ENCODE measurements around the gene HOMER2.

DNA sequence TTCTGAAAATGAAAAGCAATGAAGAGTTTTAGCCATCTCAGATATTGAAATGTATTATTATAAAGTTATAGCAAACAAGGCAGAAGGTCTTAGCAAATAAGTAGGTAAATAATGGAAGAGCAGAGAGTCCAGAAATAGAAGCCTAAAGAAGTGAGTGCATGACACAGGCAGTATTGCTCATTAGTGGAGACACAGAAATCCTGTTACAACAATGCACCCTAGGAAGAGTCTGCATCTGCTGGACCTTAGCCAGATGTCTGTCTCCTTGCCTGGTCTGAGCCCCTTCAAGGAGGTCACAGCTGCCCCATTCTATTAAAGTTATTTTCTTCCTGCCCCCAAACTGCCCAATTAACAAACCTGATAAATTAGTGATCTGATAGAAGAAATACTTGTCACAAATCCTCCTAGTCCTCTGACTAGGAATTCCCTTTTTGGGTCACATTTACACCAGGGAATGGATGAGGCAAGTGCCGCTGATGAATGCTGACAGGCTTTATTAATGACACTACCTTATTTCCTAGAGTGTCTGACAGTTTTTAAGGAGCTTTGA lies 51.9 kb downstream of the HOMER2 start:
- TF ChIP-seq, protein P1, sequence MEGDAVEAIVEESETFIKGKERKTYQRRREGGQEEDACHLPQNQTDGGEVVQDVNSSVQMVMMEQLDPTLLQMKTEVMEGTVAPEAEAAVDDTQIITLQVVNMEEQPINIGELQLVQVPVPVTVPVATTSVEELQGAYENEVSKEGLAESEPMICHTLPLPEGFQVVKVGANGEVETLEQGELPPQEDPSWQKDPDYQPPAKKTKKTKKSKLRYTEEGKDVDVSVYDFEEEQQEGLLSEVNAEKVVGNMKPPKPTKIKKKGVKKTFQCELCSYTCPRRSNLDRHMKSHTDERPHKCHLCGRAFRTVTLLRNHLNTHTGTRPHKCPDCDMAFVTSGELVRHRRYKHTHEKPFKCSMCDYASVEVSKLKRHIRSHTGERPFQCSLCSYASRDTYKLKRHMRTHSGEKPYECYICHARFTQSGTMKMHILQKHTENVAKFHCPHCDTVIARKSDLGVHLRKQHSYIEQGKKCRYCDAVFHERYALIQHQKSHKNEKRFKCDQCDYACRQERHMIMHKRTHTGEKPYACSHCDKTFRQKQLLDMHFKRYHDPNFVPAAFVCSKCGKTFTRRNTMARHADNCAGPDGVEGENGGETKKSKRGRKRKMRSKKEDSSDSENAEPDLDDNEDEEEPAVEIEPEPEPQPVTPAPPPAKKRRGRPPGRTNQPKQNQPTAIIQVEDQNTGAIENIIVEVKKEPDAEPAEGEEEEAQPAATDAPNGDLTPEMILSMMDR (conservative IDR thresholded peaks at IDR 0.05; ENCODE audit: low read depth, low read length), result no peak
- TF ChIP-seq EZH2 (IDR thresholded peaks at IDR 0.05; ENCODE audit: low read length, unreplicated experiment), result no peak
- TF ChIP-seq EZH2phosphoT487 (IDR thresholded peaks at IDR 0.05; ENCODE audit: borderline replicate concordance, low read length), result no peak

Data from PC-3 (cell line).